Psoas muscle (tissue), 8 donors: ENCODE data around the gene GTPBP4. TPM values are rescaled to one million over a fixed set of nuclear protein-coding genes. Genes with fewer than 3 reads are reported as not detected.

Source experiments
- ATAC-seq, 4 donors: fragments of 200-7000 bp; cut with Tn5 transposase; one replicate each; pipeline ENCODE4 v1.9.1; 2020; ENCODE audit warnings: moderate library complexity in 3 of 4, mild to moderate bottlenecking in 2 of 4
- DNase-seq, 2 donors: peaks; one replicate each; pipeline ENCODE4 v3.0.0-alpha.2; 2020
- H3K27ac ChIP-seq: fragments of 200-600 bp; one replicate; pipeline ENCODE4 v1.8.0; 2022
- H3K27me3 ChIP-seq, 3 donors: fragments of 200-600 bp in 1 of 3; one replicate each; pipeline versions ENCODE4 v1.6.1 to v1.8.0; 2013 to 2022; ENCODE audit warnings: low read length in 2 of 3, mild to moderate bottlenecking in 2 of 3, moderate library complexity in 1 of 3; ENCODE audit not compliant: insufficient read depth in 3 of 3
- H3K36me3 ChIP-seq, 2 donors: fragments of 200-600 bp in 1 of 2; one replicate each; pipeline versions ENCODE4 v1.6.1 to v1.8.0; 2013 to 2022; ENCODE audit warnings: low read depth in 1 of 2, mild to moderate bottlenecking in 1 of 2, moderate library complexity in 1 of 2; ENCODE audit not compliant: insufficient read depth in 1 of 2
- H3K4me1 ChIP-seq: fragments of 200-600 bp; one replicate; pipeline ENCODE4 v1.8.0; 2022
- H3K4me3 ChIP-seq: fragments of 200-600 bp; one replicate; pipeline ENCODE4 v1.8.0; 2022; ENCODE audit warnings: mild to moderate bottlenecking
- H3K9me3 ChIP-seq: fragments of 200-600 bp; one replicate; pipeline ENCODE4 v1.8.0; 2022
- WGBS, 3 donors: extraction: QIAGEN DNeasy Blood & Tissue Kit; methylation state at CpG; one replicate each; pipeline versions ENCODE4 v1.1.6 to v1.1.7; 2013; 5-methylcytosine and 5-hydroxymethylcytosine counted together
- intact Hi-C, 2 donors: fragments of 100-400 bp; cut with DNase I; formaldehyde crosslinking; loops; one replicate each; pipeline versions ENCODE4 v1.11.0 to v1.14.2; 2022
- polyA plus RNA-seq, 3 donors: library from polyadenylated mRNA; stranded (reverse); fragments of 200-250 nt; gene quantifications; one replicate each; pipeline ENCODE4 v1.2.3, GENCODE V29; 2013
- total RNA-seq, 4 donors: library from RNA; stranded (reverse); fragmentation: NEBNext Ultra II Directional in 2 of 4; extraction: Animal tissue kit (Norgen Biotek cat#: 25700) in 2 of 4; gene quantifications; one replicate each; pipeline versions ENCODE4 v1.2.1 to v1.2.4, GENCODE V29; 2021 to 2023
- TF ChIP-seq, protein P1 (sequence below): fragments of 200-600 bp; IDR thresholded peaks from one replicate; pipeline ENCODE4 v1.8.0; 2022; ENCODE audit warnings: antibody characterized with exemption
- donor health status: healthy with polysubstance abuse.
- donor health status: DM: no; HTN: no; CAD: no; lungs with moderate emphysema.
- donor health status: Bipolar disorder and iron deficiency.
- donor health status: healthy.
- donor health status: DM: yes; HTN: yes; CAD: no.
- donor health status: DM: no; HTN: no; CAD: no.
- donor health status: DM: no; HTN: no; CAD: no.
- donor health status: DM: yes; HTN: yes; CAD: no.

Gene GTPBP4
- total and polyA plus RNA-seq, 7 donors = 36.3 to 134 (median 70.2) TPM

DNA sequence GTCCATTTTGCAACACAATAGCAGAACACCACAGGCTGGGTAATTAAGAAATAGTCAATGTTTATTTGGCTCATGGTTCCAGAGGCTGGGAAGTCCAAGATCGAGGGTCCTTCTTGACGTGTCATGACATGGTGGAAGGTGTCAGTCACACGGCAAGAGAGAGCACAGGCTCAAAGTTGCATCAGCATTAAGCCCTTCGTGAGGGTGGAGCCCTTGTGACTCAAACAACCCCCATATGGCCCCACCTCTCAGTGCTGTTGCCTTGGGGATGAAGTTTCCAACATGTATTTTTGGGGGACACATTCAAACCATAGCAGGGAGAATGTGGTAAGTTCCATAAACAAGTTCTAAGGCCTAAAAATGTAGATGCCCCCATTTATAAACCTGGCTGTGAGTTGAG is 24.6 kb upstream of the GTPBP4 start:
- Histone ChIP-seq H3K27ac (no peak overlapping the region), H3K9me3 (no peaks in the 10 kb centered on the region), H3K4me3 (no peak overlapping the region), H3K4me1 (no peaks in the 10 kb centered on the region), H3K36me3 (no peaks in the 10 kb centered on the region), H3K27me3 (peaks cover 0 to 2% (median 0%) of the 10 kb centered on the region in 3 donors)
- TF ChIP-seq, protein P1, sequence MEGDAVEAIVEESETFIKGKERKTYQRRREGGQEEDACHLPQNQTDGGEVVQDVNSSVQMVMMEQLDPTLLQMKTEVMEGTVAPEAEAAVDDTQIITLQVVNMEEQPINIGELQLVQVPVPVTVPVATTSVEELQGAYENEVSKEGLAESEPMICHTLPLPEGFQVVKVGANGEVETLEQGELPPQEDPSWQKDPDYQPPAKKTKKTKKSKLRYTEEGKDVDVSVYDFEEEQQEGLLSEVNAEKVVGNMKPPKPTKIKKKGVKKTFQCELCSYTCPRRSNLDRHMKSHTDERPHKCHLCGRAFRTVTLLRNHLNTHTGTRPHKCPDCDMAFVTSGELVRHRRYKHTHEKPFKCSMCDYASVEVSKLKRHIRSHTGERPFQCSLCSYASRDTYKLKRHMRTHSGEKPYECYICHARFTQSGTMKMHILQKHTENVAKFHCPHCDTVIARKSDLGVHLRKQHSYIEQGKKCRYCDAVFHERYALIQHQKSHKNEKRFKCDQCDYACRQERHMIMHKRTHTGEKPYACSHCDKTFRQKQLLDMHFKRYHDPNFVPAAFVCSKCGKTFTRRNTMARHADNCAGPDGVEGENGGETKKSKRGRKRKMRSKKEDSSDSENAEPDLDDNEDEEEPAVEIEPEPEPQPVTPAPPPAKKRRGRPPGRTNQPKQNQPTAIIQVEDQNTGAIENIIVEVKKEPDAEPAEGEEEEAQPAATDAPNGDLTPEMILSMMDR = no peak
- intact Hi-C loops = no loop called here
- DNase-seq (no peak), ATAC-seq (no peak)
- WGBS, 3 donors = 86 to 91% (median 90%) methylated on average over 4 of the region's 4 CpGs

DNA sequence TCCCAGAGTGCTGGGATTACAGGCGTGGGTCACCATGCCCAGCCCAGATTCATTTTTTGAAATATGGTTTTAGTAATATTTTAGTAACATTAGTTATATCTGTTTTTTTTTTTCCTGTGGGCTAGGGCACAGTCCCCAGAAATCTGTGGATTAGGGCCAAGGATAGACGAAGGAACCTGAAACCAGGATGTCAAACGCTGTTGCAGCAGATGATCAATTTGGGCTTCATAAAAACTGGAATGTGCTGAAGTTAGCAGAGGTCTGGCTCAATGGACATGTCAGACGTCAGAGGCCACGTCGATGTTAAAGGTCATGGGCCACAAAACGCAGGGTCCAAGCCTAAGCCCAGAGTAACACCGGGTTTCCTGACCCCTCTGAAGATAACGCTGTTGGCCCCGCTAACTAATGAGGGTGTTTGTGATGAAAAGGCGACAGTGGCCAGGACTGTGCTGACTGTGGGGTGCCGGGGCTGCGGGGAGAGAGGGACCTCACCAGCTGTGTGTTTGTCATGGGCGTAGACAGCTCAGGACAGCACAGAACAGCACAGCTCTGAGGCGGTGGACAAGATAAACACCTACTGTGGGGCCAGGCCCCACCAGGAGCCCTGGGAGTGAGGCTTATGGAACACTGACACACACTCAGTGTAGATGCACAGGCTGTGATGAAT is 23.8 kb upstream of the GTPBP4 start:
- WGBS, 3 donors = 67 to 69% (median 68%) methylated on average over 15 of the region's 15 CpGs
- H3K4me1 ChIP-seq = no peaks in the 10 kb centered on the region
- peak in 1 of 4 donors; percentile 16 for ATAC-seq
- TF ChIP-seq, protein P1 = no peak
- H3K27me3 ChIP-seq = no peaks in the 10 kb centered on the region
- intact Hi-C loops = no loop called here
- no peaks in the 10 kb centered on the region for H3K9me3 ChIP-seq
- H3K36me3 ChIP-seq = no peaks in the 10 kb centered on the region
- no peak overlapping the region for H3K4me3 ChIP-seq
- no peak overlapping the region for H3K27ac ChIP-seq
- no peak for DNase-seq

DNA sequence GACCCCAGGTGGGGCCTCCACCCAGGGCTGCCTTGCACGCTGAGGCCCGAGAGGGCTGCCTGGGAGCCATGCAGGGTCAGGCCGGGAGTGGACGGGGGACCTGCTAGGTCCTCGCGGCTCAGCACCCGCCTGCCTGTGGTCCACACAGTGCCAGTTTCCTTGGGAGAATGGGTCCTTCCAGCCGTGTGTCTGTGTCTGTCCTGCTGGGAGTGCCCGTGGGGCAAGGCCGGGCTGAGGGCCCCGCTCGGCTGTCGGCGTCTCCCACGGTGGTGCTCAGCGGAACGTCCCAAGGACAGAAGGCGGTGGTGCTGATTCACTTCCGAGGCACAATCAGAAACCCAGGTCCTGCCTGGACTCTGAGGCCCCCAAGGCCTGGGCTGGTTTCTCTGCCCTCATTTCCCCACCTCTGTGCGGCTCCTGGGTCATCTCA is 23.2 kb upstream of the GTPBP4 start:
- peaks cover 0 to 2% (median 0%) of the 10 kb centered on the region in 3 donors for H3K27me3 ChIP-seq
- no peaks in the 10 kb centered on the region for H3K9me3 ChIP-seq
- DNase-seq (no peak), ATAC-seq (peak in 1 of 4 donors; percentile 37)
- H3K4me3 ChIP-seq = no peak overlapping the region
- H3K36me3 ChIP-seq = no peaks in the 10 kb centered on the region
- TF ChIP-seq, protein P1 = no peak
- WGBS, 3 donors = 89 to 91% (median 91%) methylated on average over 19 to 20 of the region's 20 CpGs
- intact Hi-C loops = no loop called here
- no peaks in the 10 kb centered on the region for H3K4me1 ChIP-seq
- H3K27ac ChIP-seq = no peak overlapping the region

DNA sequence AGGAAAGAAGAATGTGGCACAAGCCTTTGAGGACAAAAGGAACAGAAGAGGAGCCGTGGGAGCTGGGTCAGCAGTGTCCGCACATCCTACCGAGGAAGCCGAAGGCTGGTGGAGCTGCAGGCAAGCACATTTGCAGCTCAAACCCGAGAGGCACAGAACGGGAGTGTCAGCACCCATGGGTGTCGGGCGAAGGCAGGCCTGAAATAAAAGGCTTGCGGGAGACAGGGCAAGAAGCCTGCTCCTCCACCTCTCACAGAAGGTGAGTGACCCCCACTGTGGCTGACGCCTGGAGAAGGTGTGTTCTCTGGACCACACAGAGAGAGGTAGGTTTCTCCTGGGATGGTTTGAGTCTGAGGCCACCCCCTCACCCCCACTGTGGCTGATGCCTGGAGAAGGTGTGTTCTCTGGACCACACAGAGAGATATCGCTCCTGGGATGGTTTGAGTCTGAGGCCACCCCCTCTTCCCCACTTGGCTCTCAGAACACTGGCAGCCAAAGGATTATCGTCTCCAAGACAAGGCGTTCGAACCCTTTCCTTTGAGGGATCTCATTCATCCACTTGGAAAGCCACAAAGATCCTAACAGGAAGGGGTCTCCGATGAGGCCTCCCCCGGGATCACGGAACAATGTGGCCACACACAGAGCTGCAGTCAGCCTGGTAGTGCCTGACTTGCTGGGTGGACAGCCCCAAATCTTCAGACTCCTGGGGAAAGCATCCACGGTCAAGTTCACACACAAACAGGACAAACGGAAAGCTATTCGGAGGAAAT is 21.6 kb upstream of the GTPBP4 start:
- Histone ChIP-seq H3K4me3 (no peak overlapping the region), H3K9me3 (no peaks in the 10 kb centered on the region), H3K27ac (no peak overlapping the region), H3K36me3 (no peaks in the 10 kb centered on the region), H3K27me3 (peaks cover 0 to 2% (median 0%) of the 10 kb centered on the region in 3 donors), H3K4me1 (peaks cover 10% of the 10 kb centered on the region)
- 83 to 88% (median 87%) methylated on average over 20 of the region's 20 CpGs for WGBS, 3 donors
- ATAC-seq (no peak), DNase-seq (no peak)
- TF ChIP-seq, protein P1 = no peak
- intact Hi-C loops = no loop called here
